Measurements from ENCODE around the gene PSMC2. TPM values are rescaled to one million over a fixed set of nuclear protein-coding genes. Genes with fewer than 3 reads are reported as not detected.

PSMC2 gene
- polyA plus RNA-seq, 4 donors: 99.0 to 127 (median 114) TPM

Other genes with a start within 250 kb of the PSMC2 start
- 10 to 100 TPM; 27.0 to 50.5 (median 38.9) TPM for gene NAPEPLD, start 198.5 kb upstream of the PSMC2 start, polyA plus RNA-seq (ENCODE audit: insufficient read length in 4 of 4)
- 100 to 1,000 TPM in 2 of 4 donors, 10 to 100 TPM in 2; 83.8 to 118 (median 102) TPM for gene PMPCB, start 50.2 kb upstream of the PSMC2 start, polyA plus RNA-seq (ENCODE audit: insufficient read length in 4 of 4)
- 10 to 100 TPM; 41.3 to 53.7 (median 51.3) TPM for gene DNAJC2, start 2.9 kb upstream of the PSMC2 start, polyA plus RNA-seq (ENCODE audit: insufficient read length in 4 of 4)
- gene SLC26A5, start 98.6 kb downstream of the PSMC2 start, polyA plus RNA-seq (ENCODE audit: insufficient read length in 4 of 4): under 1 TPM; 0.17 to 0.62 (median 0.41) TPM

All from left renal cortex interstitium (tissue), 4 donors.